HCT116 (cell line): Measurements from ENCODE around the gene STX16. TPM values are rescaled to one million over a fixed set of nuclear protein-coding genes. Genes with fewer than 3 reads are reported as not detected.

Experiments
- ATAC-seq: fragments of 200-7000 bp; cut with Tn5 transposase; 2 replicates; pipeline ENCODE4 v1.9.1; 2020; ENCODE audit warnings: mild to moderate bottlenecking, moderate library complexity
- BruUV-seq: library from RNA; stranded (reverse); fragments of 400-500 nt; replicated peaks from 2 replicates; lab custom pipeline; 2021; lab: Mats Ljungman, UMichigan
- CTCF ChIA-PET: fragments of 300-600 bp; sonication (Branson Sonifier 250); formaldehyde crosslinking; loops from one replicate; lab custom pipeline; 2021; ENCODE audit warnings: antibody characterized with exemption; lab: Charles Lee
- POLR2A ChIA-PET: fragments of 300-600, 350-600 bp; sonication (Branson Sonifier 250); formaldehyde crosslinking; loops from one replicate; lab custom pipeline; 2021; ENCODE audit warnings: antibody characterized with exemption; lab: Charles Lee
- RAD21 ChIA-PET, 2 experiments: fragments of 300-600 bp; sonication (Branson Sonifier 250); formaldehyde crosslinking; loops; one replicate each; lab custom pipeline; 2023; ENCODE audit warnings: low total read pairs in 2 of 2; ENCODE audit not compliant: uncharacterized antibody in 2 of 2, unreplicated experiment in 2 of 2, low non-redundant PET in 1 of 2; lab: Charles Lee
- DNase-seq: peaks from one replicate; pipeline ENCODE4 v3.0.0-alpha.2; 2010; ENCODE audit warnings: low read depth, low spot score
- H2AFZ ChIP-seq: fragments of 200-600 bp; shearing (Covaris generic), sonication (generic); 2 replicates; pipeline ENCODE4 v1.6.1; 2017; ENCODE audit warnings: low read depth, mixed run types, mixed read lengths, antibody characterized with exemption, low read length; ENCODE audit not compliant: poor library complexity, severe bottlenecking
- H3K27ac ChIP-seq: 2 replicates; pipeline ENCODE4 v1.5.1; 2012; ENCODE audit warnings: low read depth, low read length
- H3K27me3 ChIP-seq: fragments of 200-600 bp; sonication (generic); 2 replicates; pipeline ENCODE4 v1.6.1; 2016; ENCODE audit warnings: mixed run types, low read length, mixed read lengths; ENCODE audit not compliant: insufficient read depth
- H3K36me3 ChIP-seq, 2 experiments: fragments of 200-500 bp in 1 of 2; fragments of 200-600 bp in 1 of 2; sonication (Bioruptor generic) in 1 of 2; sonication (generic) in 1 of 2; 2 replicates each; pipeline versions ENCODE4 v1.5.1 to v1.6.1; 2014 to 2016; ENCODE audit warnings: low read length in 2 of 2, inconsistent platforms in 1 of 2, mixed read lengths in 1 of 2, mixed run types in 1 of 2; ENCODE audit not compliant: insufficient read depth in 2 of 2, control insufficient read depth in 1 of 2
- H3K4me1 ChIP-seq, 2 experiments: fragments of 200-600 bp in 1 of 2; sonication (generic) in 1 of 2; 2 replicates each; pipeline versions ENCODE4 v1.5.1 to v1.6.1; 2012 to 2017; ENCODE audit warnings: low read length in 2 of 2, inconsistent platforms in 1 of 2, mild to moderate bottlenecking in 1 of 2, mixed read lengths in 1 of 2, mixed run types in 1 of 2, moderate library complexity in 1 of 2; ENCODE audit not compliant: insufficient read depth in 2 of 2, control insufficient read depth in 1 of 2
- H3K4me2 ChIP-seq: fragments of 200-600 bp; sonication (generic); 2 replicates; pipeline ENCODE4 v1.6.1; 2017; ENCODE audit warnings: mixed run types, low read length, mixed read lengths
- H3K4me3 ChIP-seq, 2 experiments: fragments of 200-600 bp in 1 of 2; sonication (generic) in 1 of 2; replicated peaks in 1 of 2; 2 replicates each; pipeline ENCODE4 v1.5.1; 2011 to 2016; ENCODE audit warnings: low read length in 2 of 2, control low read depth in 1 of 2, low read depth in 1 of 2, mild to moderate bottlenecking in 1 of 2, mixed read lengths in 1 of 2, mixed run types in 1 of 2
- H3K79me2 ChIP-seq: fragments of 200-600 bp; sonication (generic); 2 replicates; pipeline ENCODE4 v1.6.1; 2017; ENCODE audit warnings: mild to moderate bottlenecking, mixed run types, low read length, moderate library complexity, mixed read lengths; ENCODE audit not compliant: insufficient read depth
- H3K9ac ChIP-seq: fragments of 200-600 bp; sonication (generic); 2 replicates; pipeline ENCODE4 v1.6.1; 2016; ENCODE audit warnings: low read length, mixed read lengths
- H3K9me2 ChIP-seq: fragments of 200-600 bp; sonication (generic), shearing (Covaris generic); 2 replicates; pipeline ENCODE4 v1.6.1; 2017; ENCODE audit warnings: mixed run types, mild to moderate bottlenecking, moderate library complexity; ENCODE audit not compliant: insufficient read depth
- H3K9me3 ChIP-seq, 2 experiments: fragments of 200-500 bp in 1 of 2; fragments of 200-600 bp in 1 of 2; sonication (Bioruptor generic) in 1 of 2; sonication (generic) in 1 of 2; 2 replicates each; pipeline ENCODE4 v1.6.1; 2014 to 2017; ENCODE audit warnings: low read length in 2 of 2, mixed read lengths in 2 of 2, inconsistent platforms in 1 of 2, low read depth in 1 of 2, mild to moderate bottlenecking in 1 of 2, mixed run types in 1 of 2, moderate library complexity in 1 of 2; ENCODE audit not compliant: control insufficient read depth in 1 of 2, insufficient read depth in 1 of 2
- H4K20me1 ChIP-seq: fragments of 200-600 bp; sonication (generic), shearing (Covaris generic); 2 replicates; pipeline ENCODE4 v1.6.1; 2017; ENCODE audit warnings: mixed run types, mild to moderate bottlenecking, moderate library complexity; ENCODE audit not compliant: insufficient read depth
- ELF1 ChIP-seq: IDR thresholded peaks from 2 replicates; pipeline ENCODE4 v1.6.1; 2012; ENCODE audit warnings: low read depth, borderline replicate concordance
- EZH2 ChIP-seq: fragments of 200-600 bp; sonication (generic); IDR thresholded peaks from 2 replicates; pipeline ENCODE4 v1.6.1; 2017; ENCODE audit warnings: antibody characterized with exemption, mixed run types
- JUND ChIP-seq: IDR thresholded peaks from 2 replicates; pipeline ENCODE4 v1.6.1; 2012
- POLR2A ChIP-seq: IDR thresholded peaks from 2 replicates; pipeline ENCODE4 v1.7.0; 2011; ENCODE audit warnings: borderline replicate concordance; ENCODE audit not compliant: insufficient read depth, insufficient read length; ENCODE audit errors: extremely low read depth
- RAD21 ChIP-seq: IDR thresholded peaks from 2 replicates; pipeline ENCODE4 v1.6.1; 2012; ENCODE audit warnings: low read depth, mild to moderate bottlenecking
- SIN3A ChIP-seq: IDR thresholded peaks from 2 replicates; pipeline ENCODE4 v1.6.1; 2012; ENCODE audit warnings: low read depth
- SP1 ChIP-seq: IDR thresholded peaks from 2 replicates; pipeline ENCODE4 v1.6.1; 2012; ENCODE audit warnings: low read depth
- SRF ChIP-seq: IDR thresholded peaks from 2 replicates; pipeline ENCODE4 v1.6.1; 2012; ENCODE audit warnings: low read depth
- TCF7L2 ChIP-seq: IDR thresholded peaks from 2 replicates; pipeline ENCODE4 v1.7.0; 2011; ENCODE audit warnings: borderline replicate concordance, inconsistent platforms; ENCODE audit not compliant: insufficient read depth, insufficient read length; ENCODE audit errors: extremely low read depth
- YY1 ChIP-seq: IDR thresholded peaks from 2 replicates; pipeline ENCODE4 v1.6.1; 2011; ENCODE audit warnings: low read length, low read depth, moderate library complexity, mild to moderate bottlenecking; ENCODE audit not compliant: insufficient replicate concordance; ENCODE audit errors: extremely low read depth
- ZFX ChIP-seq: fragments of 450-650 bp; IDR thresholded peaks from 2 replicates; pipeline ENCODE4 v1.6.1; 2017
- intact Hi-C: fragments of 100-400 bp; cut with micrococcal nuclease; formaldehyde crosslinking; loops from 2 replicates; pipeline ENCODE4 v1.10.0; 2022
- total RNA-seq: library from RNA; stranded (reverse); gene quantifications from one replicate; pipeline ENCODE4 v1.2.1, GENCODE V29; 2021; ENCODE audit not compliant: unreplicated experiment
- TF ChIP-seq, protein P1 (sequence below): IDR thresholded peaks from 2 replicates; pipeline ENCODE4 v1.6.1; 2011; ENCODE audit warnings: mild to moderate bottlenecking, low read length, moderate library complexity; ENCODE audit not compliant: insufficient replicate concordance; ENCODE audit errors: extremely low read depth
- TF ChIP-seq, protein P2 (sequence below): IDR thresholded peaks from 2 replicates; pipeline ENCODE4 v1.6.1; 2012
- TF ChIP-seq, protein P3 (sequence below): IDR thresholded peaks from 2 replicates; pipeline ENCODE4 v1.6.1; 2012; ENCODE audit warnings: low read depth
- TF ChIP-seq, protein P4 (sequence below), 3 experiments: fragments of 200-600 bp in 1 of 3; sonication (generic) in 1 of 3; IDR thresholded peaks in 2 of 3; conservative IDR thresholded peaks in 1 of 3; 2 replicates each; pipeline ENCODE4 v1.5.1; 2012 to 2017; ENCODE audit warnings: low read depth in 2 of 3, low read length in 2 of 3, antibody characterized with exemption in 1 of 3, borderline replicate concordance in 1 of 3, control low read depth in 1 of 3, mild to moderate bottlenecking in 1 of 3, mixed read lengths in 1 of 3, mixed run types in 1 of 3, moderate library complexity in 1 of 3; ENCODE audit not compliant: insufficient read depth in 1 of 3

Gene STX16
- total RNA-seq, 1 experiment from 2014 or later, result 55.1 TPM

DNA sequence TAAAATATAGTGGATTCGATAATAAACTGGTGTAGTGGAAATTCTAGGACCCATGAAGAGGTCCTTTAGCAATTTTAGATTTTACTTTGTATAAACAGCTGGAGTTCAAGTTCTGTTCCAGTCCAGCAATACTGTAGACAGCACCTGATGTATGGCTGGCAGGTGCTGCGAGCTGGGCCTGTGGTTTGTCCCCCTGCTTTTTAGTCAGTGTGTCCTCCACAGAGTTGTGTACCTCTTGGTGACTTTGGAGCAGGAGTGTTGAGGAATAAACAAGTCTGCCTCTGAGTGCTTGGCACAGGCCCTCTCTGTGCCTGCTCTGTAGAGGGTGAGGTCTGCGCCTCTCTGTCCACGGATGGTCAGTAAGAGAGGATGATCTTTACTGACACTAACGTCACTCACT, 13.8 kb downstream of the STX16 start:
- Histone ChIP-seq H3K27ac (no peak overlapping the region), H2AFZ (no peak overlapping the region), H3K79me2 (peaks cover 84% of the 10 kb centered on the region), H3K4me1 (peaks cover 0 to 2% of the 10 kb centered on the region in 2 experiments; a peak in 1 of 4 replicates), H3K4me2 (no peak overlapping the region), H4K20me1 (no peaks in the 10 kb centered on the region), H3K36me3 (peaks cover 14 to 47% of the 10 kb centered on the region in 2 experiments; a peak in 3 of 4 replicates), H3K27me3 (no peaks in the 10 kb centered on the region), H3K9ac (no peak overlapping the region), H3K9me2 (no peaks in the 10 kb centered on the region), H3K4me3 (no peak overlapping the region), H3K9me3 (no peaks in the 10 kb centered on the region)
- ChIA-PET POLR2A (no interaction called here), CTCF (interaction anchor here (1.3 kb wide), 1 partner anchor 14 kb away, joined by 3 read pairs; the partner anchor contains the start of gene STX16), RAD21 (no interaction called here)
- no peak for ATAC-seq
- no peak for DNase-seq
- BruUV-seq, result no TSS peak
- TF ChIP-seq SIN3A (no peak), ZFX (no peak), SP1 (no peak), YY1 (no peak), SRF (no peak), RAD21 (no peak), TCF7L2 (no peak), POLR2A (no peak), EZH2 (no peak), JUND (no peak), ELF1 (no peak)
- TF ChIP-seq, protein P1, sequence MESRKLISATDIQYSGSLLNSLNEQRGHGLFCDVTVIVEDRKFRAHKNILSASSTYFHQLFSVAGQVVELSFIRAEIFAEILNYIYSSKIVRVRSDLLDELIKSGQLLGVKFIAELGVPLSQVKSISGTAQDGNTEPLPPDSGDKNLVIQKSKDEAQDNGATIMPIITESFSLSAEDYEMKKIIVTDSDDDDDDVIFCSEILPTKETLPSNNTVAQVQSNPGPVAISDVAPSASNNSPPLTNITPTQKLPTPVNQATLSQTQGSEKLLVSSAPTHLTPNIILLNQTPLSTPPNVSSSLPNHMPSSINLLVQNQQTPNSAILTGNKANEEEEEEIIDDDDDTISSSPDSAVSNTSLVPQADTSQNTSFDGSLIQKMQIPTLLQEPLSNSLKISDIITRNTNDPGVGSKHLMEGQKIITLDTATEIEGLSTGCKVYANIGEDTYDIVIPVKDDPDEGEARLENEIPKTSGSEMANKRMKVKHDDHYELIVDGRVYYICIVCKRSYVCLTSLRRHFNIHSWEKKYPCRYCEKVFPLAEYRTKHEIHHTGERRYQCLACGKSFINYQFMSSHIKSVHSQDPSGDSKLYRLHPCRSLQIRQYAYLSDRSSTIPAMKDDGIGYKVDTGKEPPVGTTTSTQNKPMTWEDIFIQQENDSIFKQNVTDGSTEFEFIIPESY, result no peak
- TF ChIP-seq, protein P2, sequence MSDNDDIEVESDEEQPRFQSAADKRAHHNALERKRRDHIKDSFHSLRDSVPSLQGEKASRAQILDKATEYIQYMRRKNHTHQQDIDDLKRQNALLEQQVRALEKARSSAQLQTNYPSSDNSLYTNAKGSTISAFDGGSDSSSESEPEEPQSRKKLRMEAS, result no peak
- TF ChIP-seq, protein P3, sequence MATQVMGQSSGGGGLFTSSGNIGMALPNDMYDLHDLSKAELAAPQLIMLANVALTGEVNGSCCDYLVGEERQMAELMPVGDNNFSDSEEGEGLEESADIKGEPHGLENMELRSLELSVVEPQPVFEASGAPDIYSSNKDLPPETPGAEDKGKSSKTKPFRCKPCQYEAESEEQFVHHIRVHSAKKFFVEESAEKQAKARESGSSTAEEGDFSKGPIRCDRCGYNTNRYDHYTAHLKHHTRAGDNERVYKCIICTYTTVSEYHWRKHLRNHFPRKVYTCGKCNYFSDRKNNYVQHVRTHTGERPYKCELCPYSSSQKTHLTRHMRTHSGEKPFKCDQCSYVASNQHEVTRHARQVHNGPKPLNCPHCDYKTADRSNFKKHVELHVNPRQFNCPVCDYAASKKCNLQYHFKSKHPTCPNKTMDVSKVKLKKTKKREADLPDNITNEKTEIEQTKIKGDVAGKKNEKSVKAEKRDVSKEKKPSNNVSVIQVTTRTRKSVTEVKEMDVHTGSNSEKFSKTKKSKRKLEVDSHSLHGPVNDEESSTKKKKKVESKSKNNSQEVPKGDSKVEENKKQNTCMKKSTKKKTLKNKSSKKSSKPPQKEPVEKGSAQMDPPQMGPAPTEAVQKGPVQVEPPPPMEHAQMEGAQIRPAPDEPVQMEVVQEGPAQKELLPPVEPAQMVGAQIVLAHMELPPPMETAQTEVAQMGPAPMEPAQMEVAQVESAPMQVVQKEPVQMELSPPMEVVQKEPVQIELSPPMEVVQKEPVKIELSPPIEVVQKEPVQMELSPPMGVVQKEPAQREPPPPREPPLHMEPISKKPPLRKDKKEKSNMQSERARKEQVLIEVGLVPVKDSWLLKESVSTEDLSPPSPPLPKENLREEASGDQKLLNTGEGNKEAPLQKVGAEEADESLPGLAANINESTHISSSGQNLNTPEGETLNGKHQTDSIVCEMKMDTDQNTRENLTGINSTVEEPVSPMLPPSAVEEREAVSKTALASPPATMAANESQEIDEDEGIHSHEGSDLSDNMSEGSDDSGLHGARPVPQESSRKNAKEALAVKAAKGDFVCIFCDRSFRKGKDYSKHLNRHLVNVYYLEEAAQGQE, result no peak
- TF ChIP-seq, protein P4, sequence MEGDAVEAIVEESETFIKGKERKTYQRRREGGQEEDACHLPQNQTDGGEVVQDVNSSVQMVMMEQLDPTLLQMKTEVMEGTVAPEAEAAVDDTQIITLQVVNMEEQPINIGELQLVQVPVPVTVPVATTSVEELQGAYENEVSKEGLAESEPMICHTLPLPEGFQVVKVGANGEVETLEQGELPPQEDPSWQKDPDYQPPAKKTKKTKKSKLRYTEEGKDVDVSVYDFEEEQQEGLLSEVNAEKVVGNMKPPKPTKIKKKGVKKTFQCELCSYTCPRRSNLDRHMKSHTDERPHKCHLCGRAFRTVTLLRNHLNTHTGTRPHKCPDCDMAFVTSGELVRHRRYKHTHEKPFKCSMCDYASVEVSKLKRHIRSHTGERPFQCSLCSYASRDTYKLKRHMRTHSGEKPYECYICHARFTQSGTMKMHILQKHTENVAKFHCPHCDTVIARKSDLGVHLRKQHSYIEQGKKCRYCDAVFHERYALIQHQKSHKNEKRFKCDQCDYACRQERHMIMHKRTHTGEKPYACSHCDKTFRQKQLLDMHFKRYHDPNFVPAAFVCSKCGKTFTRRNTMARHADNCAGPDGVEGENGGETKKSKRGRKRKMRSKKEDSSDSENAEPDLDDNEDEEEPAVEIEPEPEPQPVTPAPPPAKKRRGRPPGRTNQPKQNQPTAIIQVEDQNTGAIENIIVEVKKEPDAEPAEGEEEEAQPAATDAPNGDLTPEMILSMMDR (IDR thresholded peaks at IDR 0.05 in 2 of 3, conservative IDR thresholded peaks at IDR 0.05 in 1 of 3; ENCODE audit: borderline replicate concordance in 1 of 3, insufficient read depth in 1 of 3, low read depth in 2 of 3, low read length in 2 of 3), result no peak
- intact Hi-C loops, result no loop called here
